HEK293 (cell line): ENCODE measurements around the gene SLC23A3.

Experiments used
- CTCF ChIA-PET: fragments of 350-600 bp; formaldehyde crosslinking; extraction: SDS; loops from one replicate; lab custom pipeline; 2021; ENCODE audit warnings: antibody characterized with exemption; lab: Yijun Ruan, JAX
- POLR2A ChIA-PET: fragments of 300-600 bp; formaldehyde crosslinking; extraction: SDS; loops from one replicate; lab custom pipeline; 2020; ENCODE audit warnings: antibody characterized with exemption, inconsistent platforms; lab: Yijun Ruan, JAX
- H3K27ac ChIP-seq: fragments of 200-500 bp; sonication (Bioruptor generic); 2 replicates; pipeline ENCODE4 v1.5.1; 2014; ENCODE audit warnings: low read depth, low read length, control low read depth, inconsistent platforms; ENCODE audit errors: extremely low read depth
- H3K36me3 ChIP-seq, 2 experiments: fragments of 200-500 bp in 1 of 2; sonication (Bioruptor generic) in 1 of 2; 1 replicate in 1 of 2; 2 replicates in 1 of 2; pipeline ENCODE4 v1.5.1; 2014 to 2017; ENCODE audit warnings: inconsistent platforms in 2 of 2, low read length in 2 of 2; ENCODE audit not compliant: control insufficient read depth in 2 of 2, insufficient read depth in 1 of 2
- H3K4me1 ChIP-seq: fragments of 200-500 bp; sonication (Bioruptor generic); 2 replicates; pipeline ENCODE4 v1.5.1; 2014; ENCODE audit warnings: mild to moderate bottlenecking, low read length, inconsistent platforms; ENCODE audit not compliant: control insufficient read depth, insufficient read depth
- H3K4me3 ChIP-seq: 2 replicates; pipeline ENCODE4 v1.5.1; 2011; ENCODE audit warnings: low read depth, mild to moderate bottlenecking, control low read depth, low read length, moderate library complexity
- H3K9me3 ChIP-seq: fragments of 200-500 bp; sonication (Bioruptor generic); 2 replicates; pipeline ENCODE4 v1.5.1; 2014; ENCODE audit warnings: low read depth, low read length, inconsistent platforms; ENCODE audit not compliant: control insufficient read depth, insufficient read depth
- GLIS1 ChIP-seq: fragments of 450-650 bp; formaldehyde crosslinking; IDR thresholded peaks from 2 replicates; pipeline ENCODE4 v1.5.1; 2016; ENCODE audit warnings: missing biosample characterization, missing genetic modification characterization
- GLIS2 ChIP-seq: fragments of 450-650 bp; formaldehyde crosslinking; IDR thresholded peaks from 2 replicates; pipeline ENCODE4 v1.5.1; 2016; ENCODE audit warnings: missing biosample characterization, missing genetic modification characterization
- HIC1 ChIP-seq: fragments of 450-650 bp; formaldehyde crosslinking; IDR thresholded peaks from 2 replicates; pipeline ENCODE4 v1.5.1; 2016; ENCODE audit warnings: missing biosample characterization, missing genetic modification characterization
- HOXD13 ChIP-seq: sonication (generic); formaldehyde crosslinking; IDR thresholded peaks from 2 replicates; pipeline ENCODE4 v1.8.0; 2022; ENCODE audit warnings: missing genetic modification reagents, borderline replicate concordance
- KLF8 ChIP-seq: fragments of 450-650 bp; formaldehyde crosslinking; IDR thresholded peaks from 2 replicates; pipeline ENCODE4 v1.5.1; 2016; ENCODE audit warnings: missing biosample characterization, missing genetic modification characterization
- KLF9 ChIP-seq: fragments of 450-650 bp; formaldehyde crosslinking; IDR thresholded peaks from 2 replicates; pipeline ENCODE4 v1.5.1; 2016; ENCODE audit warnings: missing biosample characterization, missing genetic modification characterization, low read depth
- REST ChIP-seq: fragments of 450-650 bp; formaldehyde crosslinking; IDR thresholded peaks from 2 replicates; pipeline ENCODE4 v1.5.1; 2016; ENCODE audit warnings: missing biosample characterization, missing genetic modification characterization
- SP7 ChIP-seq: fragments of 450-650 bp; formaldehyde crosslinking; IDR thresholded peaks from 2 replicates; pipeline ENCODE4 v1.5.1; 2016; ENCODE audit warnings: missing biosample characterization, missing genetic modification characterization
- ZBTB48 ChIP-seq: fragments of 450-650 bp; formaldehyde crosslinking; IDR thresholded peaks from 2 replicates; pipeline ENCODE4 v1.5.1; 2016; ENCODE audit warnings: missing biosample characterization, missing genetic modification characterization
- ZFP37 ChIP-seq: fragments of 450-650 bp; formaldehyde crosslinking; IDR thresholded peaks from 2 replicates; pipeline ENCODE4 v1.5.1; 2016; ENCODE audit warnings: missing biosample characterization, missing genetic modification characterization
- ZIC2 ChIP-seq: fragments of 450-650 bp; formaldehyde crosslinking; IDR thresholded peaks from 2 replicates; pipeline ENCODE4 v1.5.1; 2016; ENCODE audit warnings: missing biosample characterization, missing genetic modification characterization
- ZNF114 ChIP-seq: fragments of 450-650 bp; formaldehyde crosslinking; IDR thresholded peaks from 2 replicates; pipeline ENCODE4 v1.5.0; 2017; ENCODE audit warnings: missing biosample characterization, missing genetic modification characterization
- ZNF16 ChIP-seq: fragments of 450-650 bp; formaldehyde crosslinking; IDR thresholded peaks from 2 replicates; pipeline ENCODE4 v1.5.1; 2016; ENCODE audit warnings: low read depth, missing biosample characterization, missing genetic modification characterization
- ZNF19 ChIP-seq: fragments of 450-650 bp; formaldehyde crosslinking; IDR thresholded peaks from 2 replicates; pipeline ENCODE4; 2016; ENCODE audit warnings: missing biosample characterization, missing genetic modification characterization, low read depth
- ZNF2 ChIP-seq: fragments of 450-650 bp; formaldehyde crosslinking; IDR thresholded peaks from 2 replicates; pipeline ENCODE4 v1.5.1; 2016; ENCODE audit warnings: missing biosample characterization, missing genetic modification characterization
- ZNF23 ChIP-seq: fragments of 450-650 bp; formaldehyde crosslinking; IDR thresholded peaks from 2 replicates; pipeline ENCODE4 v1.5.1; 2016; ENCODE audit warnings: missing biosample characterization, missing genetic modification characterization, borderline replicate concordance
- ZNF239 ChIP-seq: fragments of 450-650 bp; formaldehyde crosslinking; IDR thresholded peaks from 2 replicates; pipeline ENCODE4 v1.5.1; 2016; ENCODE audit warnings: missing biosample characterization, missing genetic modification characterization
- ZNF335 ChIP-seq: fragments of 450-650 bp; formaldehyde crosslinking; conservative IDR thresholded peaks from 2 replicates; pipeline ENCODE4 v1.5.1; 2016; ENCODE audit warnings: missing biosample characterization, missing genetic modification characterization
- ZNF341 ChIP-seq: fragments of 450-650 bp; formaldehyde crosslinking; IDR thresholded peaks from 2 replicates; pipeline ENCODE4; 2016; ENCODE audit warnings: low read depth, missing biosample characterization, missing genetic modification characterization
- ZNF350 ChIP-seq: fragments of 450-650 bp; formaldehyde crosslinking; IDR thresholded peaks from 2 replicates; pipeline ENCODE4 v1.5.0; 2017; ENCODE audit warnings: missing biosample characterization, mild to moderate bottlenecking, missing genetic modification characterization
- ZNF521 ChIP-seq: fragments of 450-650 bp; formaldehyde crosslinking; IDR thresholded peaks from 2 replicates; pipeline ENCODE4 v1.5.1; 2017; ENCODE audit warnings: missing biosample characterization, mild to moderate bottlenecking, missing genetic modification characterization
- ZNF558 ChIP-seq: fragments of 450-650 bp; formaldehyde crosslinking; IDR thresholded peaks from 2 replicates; pipeline ENCODE4 v1.5.1; 2016; ENCODE audit warnings: missing biosample characterization, missing genetic modification characterization
- ZNF610 ChIP-seq: fragments of 450-650 bp; formaldehyde crosslinking; IDR thresholded peaks from 2 replicates; pipeline ENCODE4 v1.5.1; 2016; ENCODE audit warnings: missing biosample characterization, missing genetic modification characterization, borderline replicate concordance
- ZNF777 ChIP-seq: fragments of 450-650 bp; formaldehyde crosslinking; IDR thresholded peaks from 2 replicates; pipeline ENCODE4 v1.5.1; 2017; ENCODE audit warnings: missing biosample characterization, missing genetic modification characterization, borderline replicate concordance
- ZNF837 ChIP-seq: fragments of 450-650 bp; formaldehyde crosslinking; IDR thresholded peaks from 2 replicates; pipeline ENCODE4 v1.5.1; 2016; ENCODE audit warnings: missing biosample characterization, missing genetic modification characterization
- ZSCAN4 ChIP-seq: fragments of 450-650 bp; formaldehyde crosslinking; IDR thresholded peaks from 2 replicates; pipeline ENCODE4 v1.5.1; 2017; ENCODE audit warnings: missing biosample characterization, missing genetic modification characterization

The SLC23A3 gene

GRCh38 chr2:219218217-219218731 lies 48.4 kb upstream of the SLC23A3 start:
- Histone ChIP-seq H3K4me3 (peak overlapping the region; percentile 27), H3K27ac (peak overlapping the region; percentile 80)

GRCh38 chr2:219216535-219216915 lies 46.7 kb upstream of the SLC23A3 start:
- ChIA-PET CTCF (interaction anchor here (0.6 to 2.5 kb wide), 6 partner anchors 10 to 309 kb away, joined by 3 to 13 read pairs (median 4); no protein-coding TSS in a partner anchor), POLR2A (interaction anchor here (1.2 to 6.2 kb wide), 3 partner anchors 10 to 29 kb away, joined by 3 to 42 read pairs (median 5); partner anchors contain the start of genes ANKZF1, ATG9A, GLB1L and STK16)
- no peaks in the 10 kb centered on the region for H3K9me3 ChIP-seq
- no peaks in the 10 kb centered on the region for H3K4me1 ChIP-seq
- no peak overlapping the region for H3K4me3 ChIP-seq
- peaks cover 10 to 73% of the 10 kb centered on the region in 2 experiments; a peak in 2 of 3 replicates for H3K36me3 ChIP-seq
- H3K27ac ChIP-seq: no peak overlapping the region
- TF ChIP-seq ZNF777 (no peak), KLF8 (tag by site-specific recombination) (no peak), ZNF350 (tag by site-specific recombination) (no peak), ZNF23 (tag by site-specific recombination) (no peak), ZFP37 (tag by site-specific recombination) (no peak), ZNF837 (tag by site-specific recombination) (no peak), ZNF19 (tag by site-specific recombination) (no peak), ZNF341 (tag by site-specific recombination) (no peak), SP7 (tag by site-specific recombination) (no peak), ZNF16 (no peak), ZNF2 (tag by site-specific recombination) (no peak)

More at GRCh38 chr2:219218217-219218731, 48.4 kb upstream of the SLC23A3 start:
- POLR2A ChIA-PET: interaction anchor here (0.6 to 6.2 kb wide), 10 partner anchors 9 to 61 kb away, joined by 3 to 42 read pairs (median 6); partner anchors contain the start of genes ANKZF1, ATG9A, CNPPD1 and DNAJB2
- 0 out of 2 replicates have a peak, but pooled peaks have one; percentile 68 for TF ChIP-seq ZBTB48 (tag by site-specific recombination)
- TF ChIP-seq GLIS2 (tag by site-specific recombination): peak; percentile 37; the same call in 1 of the 2 replicates
- no peak for TF ChIP-seq ZNF114 (tag by site-specific recombination)
- peak; percentile 86 for TF ChIP-seq ZNF335 (tag by site-specific recombination)
- TF ChIP-seq REST (tag by site-specific recombination): peak; percentile 91
- TF ChIP-seq ZNF610 (tag by site-specific recombination): no peak
- no peak for TF ChIP-seq ZIC2 (tag by site-specific recombination)
- peak; percentile 55; the same call in 1 of the 2 replicates for TF ChIP-seq HOXD13
- TF ChIP-seq ZSCAN4 (tag by site-specific recombination): no peak
- TF ChIP-seq ZNF521 (tag by site-specific recombination): no peak
- peak; percentile 43 for TF ChIP-seq GLIS1 (tag by site-specific recombination)
- no peak for TF ChIP-seq ZNF558 (tag by site-specific recombination)
- TF ChIP-seq ZNF2 (tag by site-specific recombination): no peak
- peak; percentile 43; the same call in 1 of the 2 replicates for TF ChIP-seq HIC1 (tag by site-specific recombination)
- peak; percentile 54 for TF ChIP-seq ZNF341 (tag by site-specific recombination)
- no peak for TF ChIP-seq KLF9 (tag by site-specific recombination)
- no peak for TF ChIP-seq ZNF239
- TF ChIP-seq, all 188 proteins: peak for 8
- Histone ChIP-seq H3K9me3 (no peaks in the 10 kb centered on the region), H3K4me1 (no peaks in the 10 kb centered on the region), H3K36me3 (peaks cover 3 to 76% of the 10 kb centered on the region in 2 experiments; a peak in 2 of 3 replicates)
- CTCF ChIA-PET: interaction anchor here (0.5 to 2.6 kb wide), 6 partner anchors 42 to 507 kb away, joined by 3 to 9 read pairs (median 4); partner anchors contain the start of gene TTLL4
